GM18511 (cell line): ENCODE results near the gene SELENBP1.
"Not testable (repeated sequence)": the region's sequence is repeated elsewhere in the genome, so short reads cannot be mapped to it uniquely, and the experiment has no call there.

Experiments used
- ATAC-seq: cut with Tn5 transposase; IDR thresholded peaks from one replicate; pipeline ENCODE4 v1.9.1; 2021; ENCODE audit warnings: mild to moderate bottlenecking, moderate library complexity; ENCODE audit not compliant: unreplicated experiment

The SELENBP1 gene

GRCh38 chr1:151372058-151372934, at the start of gene SELENBP1:
TSS of gene SELENBP1 (minus strand) at chr1:151372705. CDS start at chr1:151372641, 64 bp downstream.
- no peak for ATAC-seq

GRCh38 chr1:151419819-151420218, 47.3 kb upstream of the SELENBP1 start:
- no peak for ATAC-seq

GRCh38 chr1:151418081-151418480, 45.6 kb upstream of the SELENBP1 start:
- ATAC-seq, result no peak

- no peak for ATAC-seq
Measured at GRCh38 chr1:151416231-151416630, 43.7 kb upstream of the SELENBP1 start.

GRCh38 chr1:151411884-151412283, 39.4 kb upstream of the SELENBP1 start:
- no peak for ATAC-seq

- ATAC-seq, result no peak
Measured at GRCh38 chr1:151408891-151409290, 36.4 kb upstream of the SELENBP1 start.

- ATAC-seq, result no peak
Measured at GRCh38 chr1:151407304-151407703, 34.8 kb upstream of the SELENBP1 start.

- ATAC-seq, result no peak
Measured at GRCh38 chr1:151406176-151406575, 33.7 kb upstream of the SELENBP1 start.

- no peak for ATAC-seq
Measured at GRCh38 chr1:151405187-151405951, 32.9 kb upstream of the SELENBP1 start.

GRCh38 chr1:151403612-151404011, 31.1 kb upstream of the SELENBP1 start:
- no peak for ATAC-seq

- ATAC-seq, result no peak
Measured at GRCh38 chr1:151402764-151403163, 30.3 kb upstream of the SELENBP1 start.

GRCh38 chr1:151401860-151402259, 29.4 kb upstream of the SELENBP1 start:
- ATAC-seq, result no peak

- ATAC-seq, result no peak
Measured at GRCh38 chr1:151401125-151401788, 28.8 kb upstream of the SELENBP1 start.

GRCh38 chr1:151399324-151400171, 27.0 kb upstream of the SELENBP1 start, which contains the start of gene PSMB4:
TSS of gene PSMB4 (plus strand) at chr1:151399573. CDS start at chr1:151399588, 15 bp downstream.
- ATAC-seq, result peak; percentile 91

GRCh38 chr1:151396265-151396664, 23.8 kb upstream of the SELENBP1 start:
- not testable (repeated sequence) for ATAC-seq

GRCh38 chr1:151393583-151393982, 21.1 kb upstream of the SELENBP1 start:
- ATAC-seq, result no peak

GRCh38 chr1:151391079-151391563, 18.6 kb upstream of the SELENBP1 start:
- no peak for ATAC-seq

GRCh38 chr1:151390221-151391078, 17.9 kb upstream of the SELENBP1 start:
- not testable (repeated sequence) for ATAC-seq

- ATAC-seq, result no peak
Measured at GRCh38 chr1:151386002-151386401, 13.5 kb upstream of the SELENBP1 start.
